ENCODE data around the gene MEF2C. TPM values are rescaled to one million over a fixed set of nuclear protein-coding genes. Genes with fewer than 3 reads are reported as not detected.

MEF2C gene
- total and polyA plus RNA-seq, 4 donors: 2.8 to 15.9 (median 10.1) TPM

- Histone ChIP-seq H3K9me3 (ENCODE audit: control insufficient read depth in 4 of 4, low read length in 3 of 4) (no peaks in the 10 kb centered on the region), H3K27me3 (ENCODE audit: control insufficient read depth in 4 of 4, insufficient read depth in 4 of 4, low read length in 3 of 4) (peaks cover 0 to 10% (median 0%) of the 10 kb centered on the region in 4 donors), H3K4me1 (ENCODE audit: control insufficient read depth in 4 of 4, insufficient read depth in 4 of 4, low read length in 3 of 4) (peaks cover 1 to 19% (median 12%) of the 10 kb centered on the region in 4 donors), H3K36me3 (ENCODE audit: control insufficient read depth in 4 of 4, insufficient read depth in 3 of 4, low read depth in 1 of 4, low read length in 3 of 4) (no peaks in the 10 kb centered on the region), H3K4me3 (ENCODE audit: low read depth in 1 of 3, low read length in 3 of 3) (no peak overlapping the region), H3K27ac (ENCODE audit: low read depth in 1 of 2, low read length in 2 of 2) (no peak overlapping the region), H3K9ac (ENCODE audit: low read depth in 1 of 2, low read length in 2 of 2) (peak overlapping the region in 1 of 2 donors; percentile 10)
- 50% methylated on average over 5 of the region's 5 CpGs for WGBS
- no peak for DNase-seq (ENCODE audit: low spot score)
- TF ChIP-seq, protein P1, sequence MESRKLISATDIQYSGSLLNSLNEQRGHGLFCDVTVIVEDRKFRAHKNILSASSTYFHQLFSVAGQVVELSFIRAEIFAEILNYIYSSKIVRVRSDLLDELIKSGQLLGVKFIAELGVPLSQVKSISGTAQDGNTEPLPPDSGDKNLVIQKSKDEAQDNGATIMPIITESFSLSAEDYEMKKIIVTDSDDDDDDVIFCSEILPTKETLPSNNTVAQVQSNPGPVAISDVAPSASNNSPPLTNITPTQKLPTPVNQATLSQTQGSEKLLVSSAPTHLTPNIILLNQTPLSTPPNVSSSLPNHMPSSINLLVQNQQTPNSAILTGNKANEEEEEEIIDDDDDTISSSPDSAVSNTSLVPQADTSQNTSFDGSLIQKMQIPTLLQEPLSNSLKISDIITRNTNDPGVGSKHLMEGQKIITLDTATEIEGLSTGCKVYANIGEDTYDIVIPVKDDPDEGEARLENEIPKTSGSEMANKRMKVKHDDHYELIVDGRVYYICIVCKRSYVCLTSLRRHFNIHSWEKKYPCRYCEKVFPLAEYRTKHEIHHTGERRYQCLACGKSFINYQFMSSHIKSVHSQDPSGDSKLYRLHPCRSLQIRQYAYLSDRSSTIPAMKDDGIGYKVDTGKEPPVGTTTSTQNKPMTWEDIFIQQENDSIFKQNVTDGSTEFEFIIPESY (IDR thresholded peaks at IDR 0.05): no peak
- no peak for TF ChIP-seq TAF1 (conservative IDR thresholded peaks at IDR 0.05)
- no peak for TF ChIP-seq HNF4A (conservative IDR thresholded peaks at IDR 0.05)
- no peak for TF ChIP-seq HNF4G (IDR thresholded peaks at IDR 0.05)
- TF ChIP-seq FOXA1 (IDR thresholded peaks at IDR 0.05): no peak
- TF ChIP-seq SP1 (IDR thresholded peaks at IDR 0.05): no peak
- TF ChIP-seq, protein P2, sequence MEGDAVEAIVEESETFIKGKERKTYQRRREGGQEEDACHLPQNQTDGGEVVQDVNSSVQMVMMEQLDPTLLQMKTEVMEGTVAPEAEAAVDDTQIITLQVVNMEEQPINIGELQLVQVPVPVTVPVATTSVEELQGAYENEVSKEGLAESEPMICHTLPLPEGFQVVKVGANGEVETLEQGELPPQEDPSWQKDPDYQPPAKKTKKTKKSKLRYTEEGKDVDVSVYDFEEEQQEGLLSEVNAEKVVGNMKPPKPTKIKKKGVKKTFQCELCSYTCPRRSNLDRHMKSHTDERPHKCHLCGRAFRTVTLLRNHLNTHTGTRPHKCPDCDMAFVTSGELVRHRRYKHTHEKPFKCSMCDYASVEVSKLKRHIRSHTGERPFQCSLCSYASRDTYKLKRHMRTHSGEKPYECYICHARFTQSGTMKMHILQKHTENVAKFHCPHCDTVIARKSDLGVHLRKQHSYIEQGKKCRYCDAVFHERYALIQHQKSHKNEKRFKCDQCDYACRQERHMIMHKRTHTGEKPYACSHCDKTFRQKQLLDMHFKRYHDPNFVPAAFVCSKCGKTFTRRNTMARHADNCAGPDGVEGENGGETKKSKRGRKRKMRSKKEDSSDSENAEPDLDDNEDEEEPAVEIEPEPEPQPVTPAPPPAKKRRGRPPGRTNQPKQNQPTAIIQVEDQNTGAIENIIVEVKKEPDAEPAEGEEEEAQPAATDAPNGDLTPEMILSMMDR (IDR thresholded peaks at IDR 0.05; ENCODE audit: low read depth, low read length, missing input control): no peak
- TF ChIP-seq FOXA2 (IDR thresholded peaks at IDR 0.05): no peak
- TF ChIP-seq REST (IDR thresholded peaks at IDR 0.05): no peak
- TF ChIP-seq, protein P3, sequence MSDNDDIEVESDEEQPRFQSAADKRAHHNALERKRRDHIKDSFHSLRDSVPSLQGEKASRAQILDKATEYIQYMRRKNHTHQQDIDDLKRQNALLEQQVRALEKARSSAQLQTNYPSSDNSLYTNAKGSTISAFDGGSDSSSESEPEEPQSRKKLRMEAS (IDR thresholded peaks at IDR 0.05): no peak
- no peak for TF ChIP-seq NR2F2 (IDR thresholded peaks at IDR 0.05)
- TF ChIP-seq RAD21 (IDR thresholded peaks at IDR 0.05): no peak
- no peak for TF ChIP-seq YY1 (IDR thresholded peaks at IDR 0.05)
- TF ChIP-seq RXRA (IDR thresholded peaks at IDR 0.05): no peak
- no peak for TF ChIP-seq EGR1 (IDR thresholded peaks at IDR 0.05; ENCODE audit: low read depth in 2 of 2)
- no peak for TF ChIP-seq GABPA (IDR thresholded peaks at IDR 0.05 in 1 of 2, conservative IDR thresholded peaks at IDR 0.05 in 1 of 2)
- no peak for TF ChIP-seq ATF3 (IDR thresholded peaks at IDR 0.05)
Observed at GRCh38 chr5:88879724-88880123, 3.3 kb downstream of the MEF2C start.
